Measurements from ENCODE around the gene FOXA3. TPM values are rescaled to one million over a fixed set of nuclear protein-coding genes. Genes with fewer than 3 reads are reported as not detected.

The FOXA3 gene
- total and polyA plus RNA-seq, 3 experiments from 2014 or later: 0.59 to 0.62 TPM; not detected in 1

DNA sequence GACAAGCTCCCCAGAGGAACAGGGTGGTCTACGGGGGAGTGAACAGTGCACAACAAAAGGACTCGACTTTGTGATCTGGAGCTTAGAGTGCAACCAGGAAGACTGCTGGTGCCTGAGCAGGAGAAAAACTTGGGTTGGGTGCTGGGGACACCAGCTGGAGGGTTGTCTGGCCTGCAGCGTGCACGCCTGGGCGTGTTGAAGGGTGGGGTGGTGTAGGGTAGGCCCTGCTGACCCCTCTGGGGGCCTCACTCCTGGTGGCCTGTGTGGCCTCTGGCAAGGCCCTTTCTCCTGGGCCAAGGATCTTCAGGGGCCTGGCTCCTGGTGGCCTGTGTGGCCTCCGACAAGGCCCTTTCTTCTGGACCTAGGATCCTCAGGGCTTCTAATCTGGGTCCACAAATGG is 44.4 kb upstream of the FOXA3 start:
- Histone ChIP-seq H3K4me3 (ENCODE audit: low read length) (no peak overlapping the region), H3K36me3 (ENCODE audit: insufficient read depth, low read length) (no peaks in the 10 kb centered on the region), H3K9me3 (ENCODE audit: low read length) (no peaks in the 10 kb centered on the region), H3K4me1 (ENCODE audit: insufficient read depth, low read length) (peaks cover 4% of the 10 kb centered on the region), H3K27ac (ENCODE audit: low read depth, low read length) (no peak overlapping the region), H3K27me3 (ENCODE audit: insufficient read depth, low read length, poor library complexity, severe bottlenecking) (no peaks in the 10 kb centered on the region)
- Mint-ChIP-seq H3K4me1 (peaks cover 3 to 5% (median 3%) of the 10 kb centered on the region in 3 donors), H3K27ac (peak overlapping the region in 2 of 8 donors; percentile 33 to 92), H3K27me3 (no peaks in the 10 kb centered on the region), H3K9me3 (no peaks in the 10 kb centered on the region), H3K36me3 (peaks cover 3 to 42% (median 7%) of the 10 kb centered on the region in 3 donors), H3K4me3 (peak overlapping the region in 1 of 7 donors; percentile 44)
- ChIA-PET CTCF (no interaction called here), POLR2A (no interaction called here)
- peak in 1 of 5 donors; percentile 35 for DNase-seq

DNA sequence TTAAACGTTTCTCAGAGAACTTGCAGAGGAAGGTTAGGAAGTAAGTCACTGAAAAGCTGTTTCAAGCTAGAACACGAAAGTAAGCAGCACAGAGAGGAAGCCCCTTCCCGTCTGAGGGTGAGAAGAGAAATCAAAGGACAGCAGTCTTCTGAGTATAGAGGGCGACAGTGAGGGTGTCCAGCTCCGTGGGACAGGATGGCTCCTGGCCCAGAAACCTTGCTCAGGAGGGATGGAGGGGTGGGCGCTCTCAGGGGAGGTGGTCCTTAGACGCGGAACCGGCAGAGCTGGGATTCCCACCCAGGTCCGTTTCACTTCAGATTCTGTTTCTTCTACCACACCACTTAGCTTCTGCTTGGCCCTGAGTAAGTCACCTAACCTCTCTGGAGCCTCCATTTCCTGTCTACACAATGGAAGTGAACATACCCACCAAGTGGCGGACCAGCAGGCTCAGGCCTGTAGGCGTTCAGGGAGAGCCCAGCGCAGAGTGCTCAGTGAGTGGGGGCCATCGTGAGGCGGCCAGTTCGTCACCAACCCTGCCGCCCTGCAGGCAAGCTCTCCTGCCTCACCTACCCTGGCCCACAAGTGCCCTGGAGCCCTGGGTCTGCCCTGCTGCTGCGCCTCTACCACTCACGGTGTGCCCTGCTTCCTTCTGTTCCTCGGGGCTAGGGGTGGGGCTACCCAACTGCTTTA is 43.6 kb upstream of the FOXA3 start:
- ChIA-PET POLR2A (no interaction called here), CTCF (no interaction called here)
- Mint-ChIP-seq H3K9me3 (no peaks in the 10 kb centered on the region), H3K27ac (peak overlapping the region in 1 of 8 donors; percentile 33), H3K36me3 (peaks cover 3 to 47% (median 7%) of the 10 kb centered on the region in 3 donors), H3K4me1 (peaks cover 3 to 5% (median 3%) of the 10 kb centered on the region in 3 donors), H3K27me3 (no peaks in the 10 kb centered on the region), H3K4me3 (no peak overlapping the region)
- DNase-seq: no peak
- Histone ChIP-seq H3K4me3 (ENCODE audit: low read length) (no peak overlapping the region), H3K27ac (ENCODE audit: low read depth, low read length) (no peak overlapping the region), H3K36me3 (ENCODE audit: insufficient read depth, low read length) (peaks cover 4% of the 10 kb centered on the region), H3K4me1 (ENCODE audit: insufficient read depth, low read length) (peaks cover 4% of the 10 kb centered on the region), H3K27me3 (ENCODE audit: insufficient read depth, low read length, poor library complexity, severe bottlenecking) (no peaks in the 10 kb centered on the region), H3K9me3 (ENCODE audit: low read length) (no peaks in the 10 kb centered on the region)

DNA sequence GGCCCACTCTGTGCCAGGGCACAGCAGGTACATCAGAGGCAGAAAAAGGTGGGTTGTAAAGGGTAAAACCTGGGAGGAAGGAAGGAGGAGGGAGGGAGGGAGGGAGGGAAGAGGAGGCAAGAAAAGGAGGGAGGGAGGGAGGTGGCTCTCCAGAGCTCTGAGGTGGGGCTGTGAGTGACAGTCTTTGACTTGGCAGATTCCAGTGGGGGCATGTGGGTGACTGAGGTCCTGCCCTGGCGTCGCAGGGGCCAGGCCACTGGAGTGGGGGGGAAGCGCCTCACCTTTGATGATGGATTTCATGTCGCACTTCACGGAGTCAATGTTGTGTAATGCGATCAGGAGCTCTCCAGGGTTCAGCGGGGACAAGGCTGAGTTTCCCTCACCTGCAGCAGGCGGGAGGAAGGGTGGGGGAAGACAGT is 43.0 kb upstream of the FOXA3 start:
- Mint-ChIP-seq H3K27me3 (no peaks in the 10 kb centered on the region), H3K27ac (no peak overlapping the region), H3K36me3 (peaks cover 3 to 53% (median 7%) of the 10 kb centered on the region in 3 donors), H3K4me3 (no peak overlapping the region), H3K4me1 (peaks cover 3 to 5% (median 3%) of the 10 kb centered on the region in 3 donors), H3K9me3 (no peaks in the 10 kb centered on the region)
- Histone ChIP-seq H3K27me3 (ENCODE audit: insufficient read depth, low read length, poor library complexity, severe bottlenecking) (no peaks in the 10 kb centered on the region), H3K27ac (ENCODE audit: low read depth, low read length) (no peak overlapping the region), H3K4me1 (ENCODE audit: insufficient read depth, low read length) (peaks cover 4% of the 10 kb centered on the region), H3K4me3 (ENCODE audit: low read length) (no peak overlapping the region), H3K9me3 (ENCODE audit: low read length) (no peaks in the 10 kb centered on the region), H3K36me3 (ENCODE audit: insufficient read depth, low read length) (peaks cover 5% of the 10 kb centered on the region)
- ChIA-PET CTCF (no interaction called here), POLR2A (no interaction called here)
- DNase-seq: no peak

DNA sequence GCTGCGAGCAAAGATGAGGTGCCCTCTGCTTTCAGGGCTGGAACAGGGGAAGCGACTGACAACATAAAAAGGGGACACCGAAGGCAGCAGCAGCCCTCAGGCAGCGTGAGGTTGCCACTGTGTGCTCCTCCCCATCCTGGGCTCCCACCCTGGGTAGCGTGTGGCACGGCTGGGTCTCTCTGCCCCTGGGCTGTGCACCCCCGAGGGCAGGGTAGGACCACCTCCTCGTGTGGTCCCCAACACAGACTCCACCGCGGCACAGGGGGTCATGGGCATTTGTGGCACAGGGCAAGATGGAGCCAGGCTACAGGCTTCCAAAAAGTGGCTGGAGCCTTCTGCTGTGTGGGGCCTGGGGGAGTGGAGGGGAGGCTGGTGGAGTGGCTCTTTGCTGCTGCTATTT is 42.6 kb upstream of the FOXA3 start:
- H3K4me1 ChIP-seq (ENCODE audit: insufficient read depth, low read length): peaks cover 4% of the 10 kb centered on the region
- no peaks in the 10 kb centered on the region for H3K27me3 ChIP-seq (ENCODE audit: insufficient read depth, low read length, poor library complexity, severe bottlenecking)
- Mint-ChIP-seq H3K4me3 (no peak overlapping the region), H3K9me3 (no peaks in the 10 kb centered on the region), H3K27me3 (no peaks in the 10 kb centered on the region), H3K4me1 (peaks cover 3 to 5% (median 3%) of the 10 kb centered on the region in 3 donors), H3K36me3 (peaks cover 3 to 57% (median 7%) of the 10 kb centered on the region in 3 donors), H3K27ac (no peak overlapping the region)
- H3K4me3 ChIP-seq (ENCODE audit: low read length): no peak overlapping the region
- ChIA-PET POLR2A (no interaction called here), CTCF (no interaction called here)
- H3K27ac ChIP-seq (ENCODE audit: low read depth, low read length): no peak overlapping the region
- peaks cover 5% of the 10 kb centered on the region for H3K36me3 ChIP-seq (ENCODE audit: insufficient read depth, low read length)
- no peak for DNase-seq
- no peaks in the 10 kb centered on the region for H3K9me3 ChIP-seq (ENCODE audit: low read length)

DNA sequence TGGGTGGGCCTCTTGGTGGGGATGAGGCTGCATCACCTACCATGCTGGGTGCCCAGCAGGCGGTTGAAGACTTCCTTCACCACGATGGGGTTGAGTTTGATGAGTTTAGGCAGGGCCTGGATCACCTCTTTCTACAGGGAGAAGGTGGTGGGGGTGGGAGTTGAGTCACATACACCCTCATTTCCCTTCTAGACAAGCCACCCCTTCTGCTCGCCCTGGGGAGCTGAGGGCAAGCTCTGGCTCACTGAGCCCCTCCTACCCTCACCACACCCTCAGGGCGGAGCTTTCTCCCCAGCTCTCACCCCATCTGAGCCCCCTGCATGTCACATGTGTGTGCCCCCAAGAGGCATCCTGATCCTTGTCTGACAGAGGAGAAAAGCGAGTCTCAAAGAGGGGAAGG is 41.4 kb upstream of the FOXA3 start:
- no peaks in the 10 kb centered on the region for H3K27me3 ChIP-seq (ENCODE audit: insufficient read depth, low read length, poor library complexity, severe bottlenecking)
- Mint-ChIP-seq H3K27ac (peak overlapping the region in 1 of 8 donors; percentile 79), H3K36me3 (peaks cover 3 to 66% (median 7%) of the 10 kb centered on the region in 3 donors), H3K4me3 (no peak overlapping the region), H3K9me3 (no peaks in the 10 kb centered on the region), H3K4me1 (no peaks in the 10 kb centered on the region), H3K27me3 (no peaks in the 10 kb centered on the region)
- peaks cover 5% of the 10 kb centered on the region for H3K36me3 ChIP-seq (ENCODE audit: insufficient read depth, low read length)
- H3K27ac ChIP-seq (ENCODE audit: low read depth, low read length): no peak overlapping the region
- ChIA-PET POLR2A (no interaction called here), CTCF (interaction anchor here (0.7 kb wide), 2 partner anchors 61 to 81 kb away, joined by 3 read pairs; no protein-coding TSS in a partner anchor)
- no peaks in the 10 kb centered on the region for H3K9me3 ChIP-seq (ENCODE audit: low read length)
- DNase-seq: no peak
- H3K4me1 ChIP-seq (ENCODE audit: insufficient read depth, low read length): no peaks in the 10 kb centered on the region
- no peak overlapping the region for H3K4me3 ChIP-seq (ENCODE audit: low read length)

DNA sequence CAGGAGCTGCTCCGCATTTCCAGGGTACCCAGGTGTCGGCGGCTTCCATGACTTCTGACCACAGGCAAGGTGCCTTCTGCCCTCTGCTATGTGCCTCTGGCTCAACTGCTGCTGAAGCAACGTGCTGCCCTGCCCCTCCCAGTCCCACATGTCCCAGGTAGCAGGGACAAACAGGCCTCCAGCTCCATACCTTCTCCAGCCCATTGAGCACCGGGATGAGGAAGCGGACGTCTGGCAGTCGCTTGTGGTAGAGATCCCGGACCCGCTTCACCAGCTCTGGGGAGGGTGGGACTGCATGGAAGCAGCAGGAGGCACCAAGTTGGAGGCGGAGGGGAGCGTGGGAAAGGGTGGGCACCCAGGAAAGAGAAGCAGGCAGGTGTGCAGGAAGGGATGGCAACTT is 40.9 kb upstream of the FOXA3 start:
- peaks cover 3 to 70% (median 10%) of the 10 kb centered on the region in 3 donors for H3K36me3 Mint-ChIP-seq
- no peaks in the 10 kb centered on the region for H3K27me3 Mint-ChIP-seq
- no peak overlapping the region for H3K4me3 Mint-ChIP-seq
- H3K4me1 Mint-ChIP-seq: no peaks in the 10 kb centered on the region
- Histone ChIP-seq H3K4me3 (ENCODE audit: low read length) (no peak overlapping the region), H3K9me3 (ENCODE audit: low read length) (no peaks in the 10 kb centered on the region), H3K36me3 (ENCODE audit: insufficient read depth, low read length) (peaks cover 10% of the 10 kb centered on the region), H3K27ac (ENCODE audit: low read depth, low read length) (no peak overlapping the region), H3K4me1 (ENCODE audit: insufficient read depth, low read length) (no peaks in the 10 kb centered on the region), H3K27me3 (ENCODE audit: insufficient read depth, low read length, poor library complexity, severe bottlenecking) (no peaks in the 10 kb centered on the region)
- no peaks in the 10 kb centered on the region for H3K9me3 Mint-ChIP-seq
- DNase-seq: no peak
- ChIA-PET CTCF (no interaction called here), POLR2A (no interaction called here)
- H3K27ac Mint-ChIP-seq: no peak overlapping the region

DNA sequence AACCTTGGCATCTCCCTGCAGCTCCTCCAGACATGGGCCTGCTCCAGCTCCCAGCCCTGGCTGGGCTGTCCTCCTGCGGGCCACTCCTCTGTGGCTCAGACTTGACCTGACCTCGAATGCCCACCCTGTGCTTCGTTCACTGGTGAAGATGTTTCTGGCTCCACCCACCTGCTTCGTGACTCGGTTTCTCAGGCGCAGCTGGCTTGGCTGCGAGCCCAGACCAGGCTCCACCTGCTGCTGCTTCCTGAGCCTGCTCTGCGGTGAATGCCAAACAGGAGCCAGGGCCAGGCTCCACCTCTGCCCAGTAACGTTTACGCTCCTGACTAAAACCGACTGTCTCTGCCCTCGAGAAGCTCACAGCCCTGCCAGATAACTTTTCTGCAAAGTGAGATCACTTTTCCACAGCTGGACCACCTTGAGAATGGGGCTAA is 40.1 kb upstream of the FOXA3 start:
- H3K9me3 Mint-ChIP-seq: no peaks in the 10 kb centered on the region
- no peaks in the 10 kb centered on the region for H3K9me3 ChIP-seq (ENCODE audit: low read length)
- no peaks in the 10 kb centered on the region for H3K27me3 ChIP-seq (ENCODE audit: insufficient read depth, low read length, poor library complexity, severe bottlenecking)
- H3K27ac Mint-ChIP-seq: peak overlapping the region in 2 of 8 donors; percentile 28 to 62
- ChIA-PET CTCF (interaction anchor here (1.3 to 1.4 kb wide), 3 partner anchors 10 to 59 kb away, joined by 3 to 5 read pairs (median 4); no protein-coding TSS in a partner anchor), POLR2A (no interaction called here)
- no peaks in the 10 kb centered on the region for H3K4me1 ChIP-seq (ENCODE audit: insufficient read depth, low read length)
- no peak overlapping the region for H3K4me3 Mint-ChIP-seq
- H3K36me3 ChIP-seq (ENCODE audit: insufficient read depth, low read length): peaks cover 15% of the 10 kb centered on the region
- no peaks in the 10 kb centered on the region for H3K27me3 Mint-ChIP-seq
- no peak overlapping the region for H3K4me3 ChIP-seq (ENCODE audit: low read length)
- no peak for DNase-seq
- H3K4me1 Mint-ChIP-seq: no peaks in the 10 kb centered on the region
- H3K36me3 Mint-ChIP-seq: peaks cover 7 to 78% (median 17%) of the 10 kb centered on the region in 3 donors
- no peak overlapping the region for H3K27ac ChIP-seq (ENCODE audit: low read depth, low read length)

DNA sequence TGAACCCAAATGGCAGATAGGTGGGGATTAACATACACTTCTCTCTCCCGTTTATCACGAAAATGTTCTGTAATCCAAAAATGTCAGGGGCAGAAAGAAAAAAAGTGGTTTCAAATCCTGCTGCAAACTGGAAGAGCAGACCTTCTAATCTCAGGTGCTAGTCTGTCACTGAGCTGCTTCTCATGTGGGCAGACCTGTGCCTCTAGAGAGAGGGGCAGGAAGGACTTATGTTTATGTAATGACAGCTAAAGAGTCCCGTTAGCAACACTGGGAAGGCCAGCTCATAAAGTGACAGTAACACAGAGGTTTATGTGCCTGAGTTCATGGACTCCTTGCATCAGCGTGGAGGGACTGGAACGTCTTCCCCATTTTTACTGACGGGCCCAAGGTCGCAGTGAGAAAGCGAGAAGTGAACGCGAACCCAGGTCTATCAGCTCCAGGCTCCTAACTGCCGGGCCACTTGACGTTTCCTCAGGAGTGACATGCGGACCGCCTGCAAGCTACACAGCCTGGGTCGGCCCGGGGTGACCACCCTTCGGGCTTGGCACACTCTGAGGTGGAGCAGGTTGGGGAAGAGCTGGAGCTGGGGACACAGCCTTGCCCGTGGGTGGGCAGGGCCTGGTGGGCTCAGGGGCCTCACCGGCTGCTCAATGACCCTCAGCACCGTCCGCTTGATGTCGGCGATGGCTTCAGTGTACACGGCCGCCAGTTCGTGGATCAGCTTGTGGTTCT is 39.4 kb upstream of the FOXA3 start:
- Histone ChIP-seq H3K4me3 (ENCODE audit: low read length) (no peak overlapping the region), H3K27ac (ENCODE audit: low read depth, low read length) (no peak overlapping the region), H3K36me3 (ENCODE audit: insufficient read depth, low read length) (peaks cover 19% of the 10 kb centered on the region), H3K4me1 (ENCODE audit: insufficient read depth, low read length) (no peaks in the 10 kb centered on the region), H3K9me3 (ENCODE audit: low read length) (no peaks in the 10 kb centered on the region), H3K27me3 (ENCODE audit: insufficient read depth, low read length, poor library complexity, severe bottlenecking) (no peaks in the 10 kb centered on the region)
- Mint-ChIP-seq H3K4me1 (peaks cover 0 to 2% (median 0%) of the 10 kb centered on the region in 3 donors), H3K27ac (peak overlapping the region in 2 of 8 donors; percentile 28 to 62), H3K36me3 (peaks cover 7 to 81% (median 23%) of the 10 kb centered on the region in 3 donors), H3K9me3 (no peaks in the 10 kb centered on the region), H3K27me3 (no peaks in the 10 kb centered on the region), H3K4me3 (no peak overlapping the region)
- CTCF ChIA-PET: interaction anchor here (1.3 to 1.4 kb wide), 3 partner anchors 10 to 58 kb away, joined by 3 to 5 read pairs (median 4); no protein-coding TSS in a partner anchor
- POLR2A ChIA-PET: no interaction called here
- DNase-seq: no peak
